HCT116 (cell line): ENCODE data around the gene SLC18A2.

Experiments
- CTCF ChIP-seq, 3 experiments: fragments of 200-600 bp in 1 of 3; sonication (generic) in 1 of 3; IDR thresholded peaks in 2 of 3; conservative IDR thresholded peaks in 1 of 3; 2 replicates each; pipeline ENCODE4 v1.5.1; 2012 to 2017; ENCODE audit warnings: low read depth in 2 of 3, low read length in 2 of 3, antibody characterized with exemption in 1 of 3, borderline replicate concordance in 1 of 3, control low read depth in 1 of 3, mild to moderate bottlenecking in 1 of 3, mixed read lengths in 1 of 3, mixed run types in 1 of 3, moderate library complexity in 1 of 3; ENCODE audit not compliant: insufficient read depth in 1 of 3
- EGR1 ChIP-seq: IDR thresholded peaks from 2 replicates; pipeline ENCODE4 v1.6.1; 2012; ENCODE audit warnings: low read depth
- FOSL1 ChIP-seq: IDR thresholded peaks from 2 replicates; pipeline ENCODE4 v1.6.1; 2012; ENCODE audit warnings: low read depth
- JUND ChIP-seq: IDR thresholded peaks from 2 replicates; pipeline ENCODE4 v1.6.1; 2012
- MAX ChIP-seq: IDR thresholded peaks from 2 replicates; pipeline ENCODE4 v1.6.1; 2012
- RAD21 ChIP-seq: IDR thresholded peaks from 2 replicates; pipeline ENCODE4 v1.6.1; 2012; ENCODE audit warnings: low read depth, mild to moderate bottlenecking

- no peak for TF ChIP-seq MAX
- TF ChIP-seq JUND, result no peak
- TF ChIP-seq CTCF (IDR thresholded peaks at IDR 0.05 in 2 of 3, conservative IDR thresholded peaks at IDR 0.05 in 1 of 3; ENCODE audit: borderline replicate concordance in 1 of 3, insufficient read depth in 1 of 3, low read depth in 2 of 3, low read length in 2 of 3), result no peak
- TF ChIP-seq EGR1, result no peak
- no peak for TF ChIP-seq FOSL1
- no peak for TF ChIP-seq RAD21
Measured at GRCh38 chr10:117300671-117301070, 59.8 kb downstream of the SLC18A2 start.
